Smooth muscle cell (in vitro differentiated cells): Measurements from ENCODE around the gene CD8A. TPM values are rescaled to one million over a fixed set of nuclear protein-coding genes. Genes with fewer than 3 reads are reported as not detected.

Experiments used
- DNase-seq: peaks from one replicate; lab custom pipeline; 2025; ENCODE audit not compliant: unreplicated experiment; lab: John Stamatoyannopoulos, UW
- H2AFZ ChIP-seq: fragments of 200-600 bp; sonication (generic); 2 replicates; pipeline ENCODE4 v1.6.0; 2016; ENCODE audit warnings: antibody characterized with exemption, low read depth, mild to moderate bottlenecking
- H3F3A ChIP-seq: fragments of 200-600 bp; sonication (generic); 2 replicates; pipeline ENCODE4 v1.6.0; 2017; ENCODE audit warnings: antibody characterized with exemption, low read depth
- H3K27ac ChIP-seq: fragments of 200-600 bp; sonication (generic); 2 replicates; pipeline ENCODE4 v1.5.1; 2016; ENCODE audit warnings: low read depth, mild to moderate bottlenecking
- H3K27me3 ChIP-seq: fragments of 200-600 bp; sonication (generic); 2 replicates; pipeline ENCODE4 v1.6.1; 2016; ENCODE audit warnings: low read depth, mild to moderate bottlenecking
- H3K36me3 ChIP-seq: fragments of 200-600 bp; sonication (generic); 2 replicates; pipeline ENCODE4 v1.5.1; 2016; ENCODE audit warnings: low read depth
- H3K4me1 ChIP-seq: fragments of 200-600 bp; sonication (generic); 2 replicates; pipeline ENCODE4 v1.5.1; 2016; ENCODE audit warnings: low read depth
- H3K4me2 ChIP-seq: fragments of 200-600 bp; sonication (generic); 2 replicates; pipeline ENCODE4 v1.6.0; 2016; ENCODE audit warnings: mild to moderate bottlenecking
- H3K4me3 ChIP-seq: fragments of 200-600 bp; sonication (generic); 2 replicates; pipeline ENCODE4 v1.5.1; 2016; ENCODE audit warnings: mild to moderate bottlenecking
- H3K79me2 ChIP-seq: fragments of 200-600 bp; sonication (generic); 2 replicates; pipeline ENCODE4 v1.6.0; 2016; ENCODE audit warnings: low read depth, mild to moderate bottlenecking
- H3K9ac ChIP-seq: fragments of 200-600 bp; sonication (generic); 2 replicates; pipeline ENCODE4 v1.6.0; 2016; ENCODE audit warnings: low read depth
- H3K9me3 ChIP-seq: fragments of 200-600 bp; sonication (generic); replicated peaks from 2 replicates; pipeline ENCODE4 v1.5.1; 2016; ENCODE audit warnings: low read depth
- H4K20me1 ChIP-seq: fragments of 200-600 bp; sonication (generic); 2 replicates; pipeline ENCODE4 v1.6.0; 2016; ENCODE audit warnings: low read depth
- WGBS: methylation state at CpG from one replicate; pipeline ENCODE4 v1.1.7; 2016; ENCODE audit warnings: low lambda C conversion rate; 5-methylcytosine and 5-hydroxymethylcytosine counted together
- polyA plus RNA-seq: library from polyadenylated mRNA; unstranded; fragments of >200 nt; fragmentation: Nextera tagmentation; extraction: Ambion mirVana; gene quantifications from 2 replicates; pipeline ENCODE4 v1.2.1, GENCODE V29; 2016
- total RNA-seq: library from RNA; depleted of rRNA; stranded (reverse); fragments of >200 nt; gene quantifications from 2 replicates; pipeline ENCODE4 v1.2.3, GENCODE V29; 2014
- TF ChIP-seq, protein P1 (sequence below): fragments of 200-600 bp; sonication (generic); IDR thresholded peaks from 2 replicates; pipeline ENCODE4 v1.5.1; 2017; ENCODE audit warnings: borderline replicate concordance, mild to moderate bottlenecking, antibody characterized with exemption; ENCODE audit not compliant: insufficient read depth, poor library complexity, severe bottlenecking

Gene CD8A
- total and polyA plus RNA-seq, 2 experiments from 2014 or later: not detected

DNA sequence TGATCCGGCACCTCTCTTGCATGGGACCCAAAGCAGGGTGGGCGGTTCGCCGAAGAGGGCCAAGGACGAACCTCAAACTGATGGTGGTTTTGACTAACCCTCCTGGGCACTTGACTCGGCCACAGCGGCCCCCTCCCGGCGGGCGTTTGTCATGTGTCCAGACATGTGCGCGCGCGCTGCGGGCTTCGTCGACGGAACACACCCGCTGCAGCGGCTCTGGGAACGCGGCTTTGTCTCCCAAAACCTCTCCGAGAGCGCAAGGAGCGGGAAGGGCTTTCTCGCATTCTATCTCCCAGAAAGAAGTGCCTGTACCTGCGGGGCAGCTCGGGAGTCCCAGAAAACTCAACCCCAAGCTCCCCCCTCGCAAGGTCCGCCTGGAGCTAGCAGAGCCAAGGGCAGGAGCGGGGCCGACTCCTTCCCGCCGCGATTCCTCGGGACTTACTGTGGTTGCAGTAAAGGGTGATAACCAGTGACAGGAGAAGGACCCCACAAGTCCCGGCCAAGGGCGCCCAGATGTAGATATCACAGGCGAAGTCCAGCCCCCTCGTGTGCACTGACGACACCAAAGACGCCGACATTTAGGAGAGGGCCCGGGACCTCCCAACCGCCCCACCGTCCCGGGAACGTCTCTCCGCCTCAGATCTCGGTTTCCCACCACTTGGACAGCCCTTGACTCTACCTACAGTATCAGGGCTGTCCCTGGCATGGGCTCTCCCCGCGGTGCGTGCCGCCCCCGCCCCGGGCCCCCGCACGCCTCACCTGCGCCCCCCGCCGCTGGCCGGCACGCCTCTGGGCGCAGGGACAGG lies 1.6 kb downstream of the CD8A start:
- TF ChIP-seq, protein P1, sequence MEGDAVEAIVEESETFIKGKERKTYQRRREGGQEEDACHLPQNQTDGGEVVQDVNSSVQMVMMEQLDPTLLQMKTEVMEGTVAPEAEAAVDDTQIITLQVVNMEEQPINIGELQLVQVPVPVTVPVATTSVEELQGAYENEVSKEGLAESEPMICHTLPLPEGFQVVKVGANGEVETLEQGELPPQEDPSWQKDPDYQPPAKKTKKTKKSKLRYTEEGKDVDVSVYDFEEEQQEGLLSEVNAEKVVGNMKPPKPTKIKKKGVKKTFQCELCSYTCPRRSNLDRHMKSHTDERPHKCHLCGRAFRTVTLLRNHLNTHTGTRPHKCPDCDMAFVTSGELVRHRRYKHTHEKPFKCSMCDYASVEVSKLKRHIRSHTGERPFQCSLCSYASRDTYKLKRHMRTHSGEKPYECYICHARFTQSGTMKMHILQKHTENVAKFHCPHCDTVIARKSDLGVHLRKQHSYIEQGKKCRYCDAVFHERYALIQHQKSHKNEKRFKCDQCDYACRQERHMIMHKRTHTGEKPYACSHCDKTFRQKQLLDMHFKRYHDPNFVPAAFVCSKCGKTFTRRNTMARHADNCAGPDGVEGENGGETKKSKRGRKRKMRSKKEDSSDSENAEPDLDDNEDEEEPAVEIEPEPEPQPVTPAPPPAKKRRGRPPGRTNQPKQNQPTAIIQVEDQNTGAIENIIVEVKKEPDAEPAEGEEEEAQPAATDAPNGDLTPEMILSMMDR: no peak
- no peak for DNase-seq
- Histone ChIP-seq H3K27me3 (peaks cover 95% of the 10 kb centered on the region), H2AFZ (no peak overlapping the region), H3K9ac (no peak overlapping the region), H3K4me3 (no peak overlapping the region), H3F3A (no peaks in the 10 kb centered on the region), H3K27ac (no peak overlapping the region), H3K9me3 (no peaks in the 10 kb centered on the region), H3K36me3 (no peaks in the 10 kb centered on the region), H4K20me1 (no peaks in the 10 kb centered on the region), H3K79me2 (no peaks in the 10 kb centered on the region), H3K4me2 (peak overlapping the region; percentile 31), H3K4me1 (peaks cover 16% of the 10 kb centered on the region)
- WGBS: 11% methylated on average over 61 of the region's 64 CpGs

DNA sequence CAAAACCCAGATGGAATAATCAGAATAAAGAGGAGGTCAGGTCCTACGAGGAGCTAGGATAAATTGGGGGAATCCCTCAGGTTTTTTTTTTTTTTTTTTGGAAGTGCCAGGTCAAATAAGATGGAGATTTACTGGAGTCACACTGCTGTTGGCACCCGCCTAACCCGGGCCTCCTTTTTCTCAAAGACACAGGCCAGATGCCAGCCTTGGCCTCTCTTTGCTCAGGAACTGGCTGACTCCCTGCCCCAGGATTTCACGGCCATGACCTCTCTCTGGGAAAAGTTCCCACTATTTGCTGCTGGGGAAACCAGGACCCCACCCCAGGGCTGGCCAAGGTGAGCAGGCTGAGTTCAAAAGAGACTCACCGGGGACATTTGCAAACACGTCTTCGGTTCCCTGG lies 2.5 kb downstream of the CD8A start:
- H3K27me3 ChIP-seq: peaks cover 89% of the 10 kb centered on the region
- H3F3A ChIP-seq: no peaks in the 10 kb centered on the region
- no peak overlapping the region for H3K4me2 ChIP-seq
- H3K4me1 ChIP-seq: peaks cover 16% of the 10 kb centered on the region
- no peak overlapping the region for H3K4me3 ChIP-seq
- no peak overlapping the region for H3K9ac ChIP-seq
- H3K9me3 ChIP-seq: no peaks in the 10 kb centered on the region
- H3K36me3 ChIP-seq: no peaks in the 10 kb centered on the region
- TF ChIP-seq, protein P1: no peak
- no peak overlapping the region for H2AFZ ChIP-seq
- H3K27ac ChIP-seq: no peak overlapping the region
- no peaks in the 10 kb centered on the region for H4K20me1 ChIP-seq
- H3K79me2 ChIP-seq: no peaks in the 10 kb centered on the region
- DNase-seq: no peak
- WGBS: 80% methylated on average over 7 of the region's 7 CpGs

DNA sequence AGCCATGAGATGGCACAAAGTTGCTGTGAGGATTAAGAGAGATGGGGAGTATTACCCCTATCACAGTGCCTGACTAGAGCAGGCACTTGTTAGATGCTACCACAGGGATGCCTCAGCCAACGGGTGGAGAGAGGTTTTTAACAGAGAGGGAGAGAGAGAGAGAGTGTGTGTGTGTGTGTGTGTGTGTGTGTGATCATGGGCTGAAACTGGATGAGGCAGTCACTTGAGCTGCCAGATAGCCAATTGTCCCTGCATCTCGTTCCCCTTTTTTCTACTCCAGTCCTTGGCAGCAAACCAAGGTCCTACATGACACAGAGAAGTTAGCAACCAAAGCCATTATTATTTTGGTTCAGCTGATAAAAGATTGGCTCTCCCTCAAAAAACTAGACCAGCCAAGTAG lies 3.0 kb downstream of the CD8A start:
- H3K9ac ChIP-seq: no peak overlapping the region
- peaks cover 16% of the 10 kb centered on the region for H3K4me1 ChIP-seq
- H3K27me3 ChIP-seq: peaks cover 85% of the 10 kb centered on the region
- no peaks in the 10 kb centered on the region for H3F3A ChIP-seq
- H3K4me3 ChIP-seq: no peak overlapping the region
- WGBS: 65% methylated on average over 2 of the region's 2 CpGs
- H2AFZ ChIP-seq: no peak overlapping the region
- no peak for DNase-seq
- H3K9me3 ChIP-seq: no peaks in the 10 kb centered on the region
- H3K27ac ChIP-seq: no peak overlapping the region
- H3K4me2 ChIP-seq: no peak overlapping the region
- no peaks in the 10 kb centered on the region for H3K79me2 ChIP-seq
- no peaks in the 10 kb centered on the region for H3K36me3 ChIP-seq
- no peaks in the 10 kb centered on the region for H4K20me1 ChIP-seq
- TF ChIP-seq, protein P1: no peak
